ENCODE results near the gene HOXA11.

The HOXA11 gene

GRCh38 chr7:27205325-27206280 lies 20.6 kb upstream of the HOXA11 start:
- no peak for DNase-seq

GRCh38 chr7:27204851-27205322 lies 19.9 kb upstream of the HOXA11 start:
- DNase-seq, result peak in 1 of 3 donors; percentile 55

- no peak for DNase-seq
Observed at GRCh38 chr7:27203964-27204594, 19.0 kb upstream of the HOXA11 start.

GRCh38 chr7:27203365-27203953 lies 18.4 kb upstream of the HOXA11 start:
- no peak for DNase-seq

- no peak for DNase-seq
Observed at GRCh38 chr7:27202862-27203134, 17.8 kb upstream of the HOXA11 start.

GRCh38 chr7:27202018-27202861 lies 17.2 kb upstream of the HOXA11 start:
- no peak for DNase-seq

- DNase-seq, result no peak
Observed at GRCh38 chr7:27201580-27202017, 16.6 kb upstream of the HOXA11 start.

GRCh38 chr7:27200761-27201579 lies 15.9 kb upstream of the HOXA11 start:
- peak; percentile 70 to 79 (median 74) for DNase-seq

GRCh38 chr7:27199849-27200760 lies 15.1 kb upstream of the HOXA11 start, which contains the start of gene HOXA13:
Gene HOXA13, minus strand, starts transcription at chr7:27200091. Its CDS starts 14 bp downstream, at chr7:27200077.
- DNase-seq, result peak in 1 of 3 donors; percentile 56

GRCh38 chr7:27198871-27199801 lies 14.1 kb upstream of the HOXA11 start:
- peak in 1 of 3 donors; percentile 51 for DNase-seq

- peak in 1 of 3 donors; percentile 37 for DNase-seq
Observed at GRCh38 chr7:27198138-27198841, 13.3 kb upstream of the HOXA11 start.

GRCh38 chr7:27197137-27198042 lies 12.4 kb upstream of the HOXA11 start:
- DNase-seq, result no peak

- DNase-seq, result peak; percentile 83 to 90 (median 89)
Observed at GRCh38 chr7:27196287-27196767, 11.3 kb upstream of the HOXA11 start.

GRCh38 chr7:27194686-27195379 lies 9.8 kb upstream of the HOXA11 start:
- DNase-seq, result no peak

GRCh38 chr7:27194002-27194352 lies 8.9 kb upstream of the HOXA11 start:
- no peak for DNase-seq

- DNase-seq, result no peak
Observed at GRCh38 chr7:27193335-27194001, 8.4 kb upstream of the HOXA11 start.

All from suppressor macrophage treated with lipopolysaccharide for 1 hour (primary cell).